PC-3 (cell line): Measurements from ENCODE around the gene OGFOD3. TPM values are rescaled to one million over a fixed set of nuclear protein-coding genes. Genes with fewer than 3 reads are reported as not detected.
"Not testable (repeated sequence)": the region's sequence is repeated elsewhere in the genome, so short reads cannot be mapped to it uniquely, and the experiment has no call there.

Experiments
- ATAC-seq: fragments of 200-7000 bp; cut with Tn5 transposase; 2 replicates; pipeline ENCODE4 v1.9.1; 2020; ENCODE audit warnings: mild to moderate bottlenecking, moderate library complexity
- BruUV-seq: library from RNA; stranded (reverse); fragments of 400-500 nt; replicated peaks from 2 replicates; lab custom pipeline; 2021; lab: Mats Ljungman, UMichigan
- CTCF ChIA-PET: fragments of 300-600 bp; sonication (Branson Sonifier 250); formaldehyde crosslinking; loops from one replicate; lab custom pipeline; 2022; ENCODE audit warnings: antibody characterized with exemption; lab: Charles Lee
- POLR2A ChIA-PET: fragments of 300-600 bp; sonication (Branson Sonifier 250); formaldehyde crosslinking; loops from one replicate; lab custom pipeline; 2022; ENCODE audit warnings: antibody characterized with exemption; ENCODE audit not compliant: unreplicated experiment; lab: Charles Lee
- DNase-seq: peaks from one replicate; pipeline ENCODE4 v3.0.0-alpha.2; 2015
- H2AFZ ChIP-seq: fragments of 300-600 bp; sonication (generic); 2 replicates; pipeline ENCODE4 v1.6.0; 2016; ENCODE audit warnings: antibody characterized with exemption, low read length
- H3F3A ChIP-seq: fragments of 300-600 bp; sonication (generic); one replicate; pipeline ENCODE4 v1.6.0; 2017; ENCODE audit warnings: antibody characterized with exemption, low read length, control low read depth, mild to moderate bottlenecking; ENCODE audit not compliant: unreplicated experiment
- H3K27ac ChIP-seq: fragments of 300-600 bp; sonication (generic); 2 replicates; pipeline ENCODE4 v1.5.1; 2016; ENCODE audit warnings: mild to moderate bottlenecking, low read length
- H3K27me3 ChIP-seq: fragments of 300-600 bp; sonication (generic); 2 replicates; pipeline ENCODE4 v1.6.1; 2016; ENCODE audit warnings: low read length, mixed read lengths
- H3K36me3 ChIP-seq: fragments of 300-600 bp; sonication (generic); 2 replicates; pipeline ENCODE4 v1.6.1; 2016; ENCODE audit warnings: low read depth, mixed run types, low read length, mixed read lengths
- H3K4me1 ChIP-seq: fragments of 300-600 bp; sonication (generic); 2 replicates; pipeline ENCODE4 v1.5.1; 2016; ENCODE audit warnings: low read length; ENCODE audit not compliant: insufficient read depth
- H3K4me2 ChIP-seq: fragments of 300-600 bp; sonication (generic); 2 replicates; pipeline ENCODE4 v1.6.0; 2016; ENCODE audit warnings: low read length
- H3K4me3 ChIP-seq: fragments of 300-600 bp; sonication (generic); 2 replicates; pipeline ENCODE4 v1.5.1; 2016; ENCODE audit warnings: mild to moderate bottlenecking, low read length, mixed read lengths
- H3K79me2 ChIP-seq: fragments of 300-600 bp; sonication (generic); 2 replicates; pipeline ENCODE4 v1.6.1; 2017; ENCODE audit warnings: low read length, mixed read lengths
- H3K9ac ChIP-seq: fragments of 300-600 bp; sonication (generic); 2 replicates; pipeline ENCODE4 v1.6.0; 2016; ENCODE audit warnings: mild to moderate bottlenecking, low read length
- H3K9me2 ChIP-seq: fragments of 300-600 bp; sonication (generic); replicated peaks from 2 replicates; pipeline ENCODE4 v1.6.1; 2016; ENCODE audit warnings: mixed run types, low read length, mixed read lengths
- H3K9me3 ChIP-seq: fragments of 300-600 bp; sonication (generic); 2 replicates; pipeline ENCODE4 v1.6.1; 2016; ENCODE audit warnings: low read length, mixed read lengths
- H4K20me1 ChIP-seq: fragments of 300-600 bp; sonication (generic); 2 replicates; pipeline ENCODE4 v1.6.1; 2016; ENCODE audit warnings: low read length, mixed read lengths
- CTCF ChIP-seq: fragments of 300-600 bp; sonication (generic); conservative IDR thresholded peaks from 2 replicates; pipeline ENCODE4 v1.5.1; 2017; ENCODE audit warnings: antibody characterized with exemption, low read depth, mild to moderate bottlenecking, low read length
- EZH2 ChIP-seq: fragments of 300-600 bp; sonication (generic); IDR thresholded peaks from one replicate; pipeline ENCODE4 v1.6.1; 2017; ENCODE audit warnings: antibody characterized with exemption, mild to moderate bottlenecking, low read length; ENCODE audit not compliant: unreplicated experiment
- EZH2phosphoT487 ChIP-seq: fragments of 300-600 bp; sonication (generic); IDR thresholded peaks from 2 replicates; pipeline ENCODE4 v1.6.1; 2018; ENCODE audit warnings: mild to moderate bottlenecking, antibody characterized with exemption, low read length, borderline replicate concordance
- intact Hi-C: fragments of 100-400 bp; cut with micrococcal nuclease; formaldehyde crosslinking; loops from 2 replicates; pipeline ENCODE4 v1.9.0; 2023
- total RNA-seq: library from RNA; depleted of rRNA; stranded (reverse); fragments of >200 nt; gene quantifications from 2 replicates; pipeline ENCODE4 v1.2.3, GENCODE V29; 2014

The OGFOD3 gene
- total RNA-seq, 1 experiment from 2014 or later: 56.1 TPM

GRCh38 chr17:82366749-82367148 is 51.6 kb downstream of the OGFOD3 start:
- peak; percentile 15 for DNase-seq
- Histone ChIP-seq H3K9me2 (no peaks in the 10 kb centered on the region), H3K79me2 (no peaks in the 10 kb centered on the region), H3K4me2 (no peak overlapping the region), H3K27ac (no peak overlapping the region), H3K4me3 (no peak overlapping the region), H2AFZ (no peak overlapping the region), H3K4me1 (peaks cover 6% of the 10 kb centered on the region; the same call in 1 of the 2 replicates), H3K36me3 (no peaks in the 10 kb centered on the region), H4K20me1 (no peaks in the 10 kb centered on the region), H3K9me3 (no peaks in the 10 kb centered on the region), H3K9ac (no peak overlapping the region), H3K27me3 (no peaks in the 10 kb centered on the region), H3F3A (no peaks in the 10 kb centered on the region)
- TF ChIP-seq EZH2 (no peak), EZH2phosphoT487 (no peak), CTCF (no peak)
- POLR2A ChIA-PET: no interaction called here
- no peak for ATAC-seq
- intact Hi-C loops: no loop called here
- CTCF ChIA-PET: no interaction called here
- no TSS peak for BruUV-seq

- Histone ChIP-seq H3K27me3 (no peaks in the 10 kb centered on the region), H3K4me3 (no peak overlapping the region), H2AFZ (no peak overlapping the region), H3K79me2 (no peaks in the 10 kb centered on the region), H3K9ac (no peak overlapping the region), H3K36me3 (no peaks in the 10 kb centered on the region), H3K4me1 (peaks cover 4% of the 10 kb centered on the region; the same call in 1 of the 2 replicates), H3F3A (no peaks in the 10 kb centered on the region), H3K9me2 (no peaks in the 10 kb centered on the region), H4K20me1 (no peaks in the 10 kb centered on the region), H3K4me2 (no peak overlapping the region), H3K9me3 (no peaks in the 10 kb centered on the region), H3K27ac (no peak overlapping the region)
- DNase-seq: no peak
- TF ChIP-seq CTCF (no peak), EZH2 (no peak), EZH2phosphoT487 (no peak)
- no TSS peak for BruUV-seq
- intact Hi-C loops: no loop called here
- POLR2A ChIA-PET: no interaction called here
- CTCF ChIA-PET: no interaction called here
- no peak for ATAC-seq
Observed at GRCh38 chr17:82365606-82366295, 52.6 kb downstream of the OGFOD3 start.

- Histone ChIP-seq H3K9me2 (no peaks in the 10 kb centered on the region), H3K9ac (no peak overlapping the region), H3K36me3 (no peaks in the 10 kb centered on the region), H3K27me3 (no peaks in the 10 kb centered on the region), H4K20me1 (no peaks in the 10 kb centered on the region), H3F3A (no peaks in the 10 kb centered on the region), H3K4me1 (no peaks in the 10 kb centered on the region), H3K4me3 (no peak overlapping the region), H3K27ac (no peak overlapping the region), H2AFZ (no peak overlapping the region), H3K9me3 (no peaks in the 10 kb centered on the region), H3K79me2 (no peaks in the 10 kb centered on the region), H3K4me2 (no peak overlapping the region)
- ATAC-seq: no peak
- POLR2A ChIA-PET: no interaction called here
- intact Hi-C loops: no loop called here
- TF ChIP-seq EZH2phosphoT487: no peak
- TF ChIP-seq EZH2: no peak
- TF ChIP-seq CTCF: no peak
- CTCF ChIA-PET: no interaction called here
- no peak for DNase-seq
- no TSS peak for BruUV-seq
Observed at GRCh38 chr17:82361885-82362633, 56.3 kb downstream of the OGFOD3 start.

DNA sequence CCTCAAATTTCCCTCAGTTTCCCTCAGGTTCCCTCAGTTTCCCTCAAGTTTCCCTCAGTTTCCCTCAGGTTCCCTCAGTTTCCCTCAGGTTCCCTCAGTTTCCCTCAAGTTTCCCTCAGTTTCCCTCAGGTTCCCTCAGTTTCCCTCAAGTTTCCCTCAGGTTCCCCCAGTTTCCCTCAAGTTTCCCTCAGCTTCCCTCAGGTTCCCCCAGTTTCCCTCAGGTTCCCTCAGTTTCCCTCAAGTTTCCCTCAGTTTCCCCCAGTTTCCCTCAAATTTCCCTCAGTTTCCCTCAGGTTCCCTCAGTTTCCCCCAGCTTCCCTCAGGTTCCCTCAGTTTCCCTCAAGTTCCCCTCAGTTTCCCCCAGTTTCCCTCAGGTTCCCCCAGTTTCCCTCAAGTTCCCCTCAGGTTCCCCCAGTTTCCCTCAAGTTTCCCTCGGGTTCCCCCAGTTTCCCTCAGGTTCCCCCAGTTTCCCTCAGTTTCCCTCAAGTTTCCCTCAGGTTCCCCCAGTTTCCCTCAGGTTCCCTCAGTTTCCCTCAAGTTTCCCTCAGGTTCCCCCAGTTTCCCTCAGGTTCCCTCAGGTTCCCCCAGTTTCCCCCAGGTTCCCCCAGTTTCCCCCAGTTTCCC is 58.8 kb downstream of the OGFOD3 start:
- H3K9me3 ChIP-seq, H3F3A ChIP-seq, H3K27ac ChIP-seq, H2AFZ ChIP-seq, H3K4me2 ChIP-seq, CTCF ChIA-PET, H3K9me2 ChIP-seq, H3K36me3 ChIP-seq, H3K27me3 ChIP-seq, ATAC-seq, POLR2A ChIA-PET, H3K79me2 ChIP-seq, DNase-seq, H3K9ac ChIP-seq, BruUV-seq, H3K4me3 ChIP-seq, H4K20me1 ChIP-seq: not testable (repeated sequence)
- peaks cover 11% of the 10 kb centered on the region for H3K4me1 ChIP-seq
- intact Hi-C loops: loop anchor here (10.0 kb wide), 2 partner anchors 95 to 165 kb away; partner anchors contain the start of genes CYBC1 and NARF
